ENCODE data around the gene PBX4.

DNA sequence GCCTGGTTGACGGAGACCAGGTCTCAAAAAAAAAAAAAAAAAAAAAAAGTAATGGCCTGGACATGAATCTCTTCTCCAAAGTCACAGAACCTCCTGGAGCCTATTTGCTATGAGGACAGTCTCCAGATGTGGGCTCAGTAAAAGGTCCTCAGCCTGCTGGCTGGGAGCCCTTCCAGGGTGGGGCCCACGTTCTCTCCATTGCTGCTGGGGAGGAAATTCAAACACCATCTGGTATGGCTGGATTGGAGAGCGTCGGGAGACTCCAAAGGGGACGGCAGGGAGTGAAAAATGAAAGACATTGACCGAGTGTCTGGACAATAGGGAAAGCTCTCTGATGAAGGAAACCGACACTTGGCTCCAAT, 1.3 kb upstream of the PBX4 start:
- no peak for TF ChIP-seq POLR2AphosphoS5 (IDR thresholded peaks at IDR 0.05; ENCODE audit: low read length)
- no peak for TF ChIP-seq TAF1 (IDR thresholded peaks at IDR 0.05; ENCODE audit: borderline replicate concordance, low read depth, low read length)
- TF ChIP-seq, protein P1, sequence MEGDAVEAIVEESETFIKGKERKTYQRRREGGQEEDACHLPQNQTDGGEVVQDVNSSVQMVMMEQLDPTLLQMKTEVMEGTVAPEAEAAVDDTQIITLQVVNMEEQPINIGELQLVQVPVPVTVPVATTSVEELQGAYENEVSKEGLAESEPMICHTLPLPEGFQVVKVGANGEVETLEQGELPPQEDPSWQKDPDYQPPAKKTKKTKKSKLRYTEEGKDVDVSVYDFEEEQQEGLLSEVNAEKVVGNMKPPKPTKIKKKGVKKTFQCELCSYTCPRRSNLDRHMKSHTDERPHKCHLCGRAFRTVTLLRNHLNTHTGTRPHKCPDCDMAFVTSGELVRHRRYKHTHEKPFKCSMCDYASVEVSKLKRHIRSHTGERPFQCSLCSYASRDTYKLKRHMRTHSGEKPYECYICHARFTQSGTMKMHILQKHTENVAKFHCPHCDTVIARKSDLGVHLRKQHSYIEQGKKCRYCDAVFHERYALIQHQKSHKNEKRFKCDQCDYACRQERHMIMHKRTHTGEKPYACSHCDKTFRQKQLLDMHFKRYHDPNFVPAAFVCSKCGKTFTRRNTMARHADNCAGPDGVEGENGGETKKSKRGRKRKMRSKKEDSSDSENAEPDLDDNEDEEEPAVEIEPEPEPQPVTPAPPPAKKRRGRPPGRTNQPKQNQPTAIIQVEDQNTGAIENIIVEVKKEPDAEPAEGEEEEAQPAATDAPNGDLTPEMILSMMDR (IDR thresholded peaks at IDR 0.05 in 2 of 3, conservative IDR thresholded peaks at IDR 0.05 in 1 of 3; ENCODE audit: control insufficient read depth in 2 of 3, extremely low read depth in 1 of 3, insufficient read depth in 1 of 3, low read depth in 3 of 3, low read length in 3 of 3): no peak
- no peak for TF ChIP-seq POLR2A (IDR thresholded peaks at IDR 0.05; ENCODE audit: low read depth, low read length)
- TF ChIP-seq YY1 (IDR thresholded peaks at IDR 0.05; ENCODE audit: low read depth, low read length): no peak
- no peak for TF ChIP-seq SP1 (IDR thresholded peaks at IDR 0.05; ENCODE audit: low read depth, low read length)
- TF ChIP-seq, protein P2, sequence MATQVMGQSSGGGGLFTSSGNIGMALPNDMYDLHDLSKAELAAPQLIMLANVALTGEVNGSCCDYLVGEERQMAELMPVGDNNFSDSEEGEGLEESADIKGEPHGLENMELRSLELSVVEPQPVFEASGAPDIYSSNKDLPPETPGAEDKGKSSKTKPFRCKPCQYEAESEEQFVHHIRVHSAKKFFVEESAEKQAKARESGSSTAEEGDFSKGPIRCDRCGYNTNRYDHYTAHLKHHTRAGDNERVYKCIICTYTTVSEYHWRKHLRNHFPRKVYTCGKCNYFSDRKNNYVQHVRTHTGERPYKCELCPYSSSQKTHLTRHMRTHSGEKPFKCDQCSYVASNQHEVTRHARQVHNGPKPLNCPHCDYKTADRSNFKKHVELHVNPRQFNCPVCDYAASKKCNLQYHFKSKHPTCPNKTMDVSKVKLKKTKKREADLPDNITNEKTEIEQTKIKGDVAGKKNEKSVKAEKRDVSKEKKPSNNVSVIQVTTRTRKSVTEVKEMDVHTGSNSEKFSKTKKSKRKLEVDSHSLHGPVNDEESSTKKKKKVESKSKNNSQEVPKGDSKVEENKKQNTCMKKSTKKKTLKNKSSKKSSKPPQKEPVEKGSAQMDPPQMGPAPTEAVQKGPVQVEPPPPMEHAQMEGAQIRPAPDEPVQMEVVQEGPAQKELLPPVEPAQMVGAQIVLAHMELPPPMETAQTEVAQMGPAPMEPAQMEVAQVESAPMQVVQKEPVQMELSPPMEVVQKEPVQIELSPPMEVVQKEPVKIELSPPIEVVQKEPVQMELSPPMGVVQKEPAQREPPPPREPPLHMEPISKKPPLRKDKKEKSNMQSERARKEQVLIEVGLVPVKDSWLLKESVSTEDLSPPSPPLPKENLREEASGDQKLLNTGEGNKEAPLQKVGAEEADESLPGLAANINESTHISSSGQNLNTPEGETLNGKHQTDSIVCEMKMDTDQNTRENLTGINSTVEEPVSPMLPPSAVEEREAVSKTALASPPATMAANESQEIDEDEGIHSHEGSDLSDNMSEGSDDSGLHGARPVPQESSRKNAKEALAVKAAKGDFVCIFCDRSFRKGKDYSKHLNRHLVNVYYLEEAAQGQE (IDR thresholded peaks at IDR 0.05; ENCODE audit: low read depth, low read length): no peak
- TF ChIP-seq, protein P3, sequence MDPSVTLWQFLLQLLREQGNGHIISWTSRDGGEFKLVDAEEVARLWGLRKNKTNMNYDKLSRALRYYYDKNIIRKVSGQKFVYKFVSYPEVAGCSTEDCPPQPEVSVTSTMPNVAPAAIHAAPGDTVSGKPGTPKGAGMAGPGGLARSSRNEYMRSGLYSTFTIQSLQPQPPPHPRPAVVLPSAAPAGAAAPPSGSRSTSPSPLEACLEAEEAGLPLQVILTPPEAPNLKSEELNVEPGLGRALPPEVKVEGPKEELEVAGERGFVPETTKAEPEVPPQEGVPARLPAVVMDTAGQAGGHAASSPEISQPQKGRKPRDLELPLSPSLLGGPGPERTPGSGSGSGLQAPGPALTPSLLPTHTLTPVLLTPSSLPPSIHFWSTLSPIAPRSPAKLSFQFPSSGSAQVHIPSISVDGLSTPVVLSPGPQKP (IDR thresholded peaks at IDR 0.05; ENCODE audit: low read depth, low read length): no peak
- TF ChIP-seq, protein P4, sequence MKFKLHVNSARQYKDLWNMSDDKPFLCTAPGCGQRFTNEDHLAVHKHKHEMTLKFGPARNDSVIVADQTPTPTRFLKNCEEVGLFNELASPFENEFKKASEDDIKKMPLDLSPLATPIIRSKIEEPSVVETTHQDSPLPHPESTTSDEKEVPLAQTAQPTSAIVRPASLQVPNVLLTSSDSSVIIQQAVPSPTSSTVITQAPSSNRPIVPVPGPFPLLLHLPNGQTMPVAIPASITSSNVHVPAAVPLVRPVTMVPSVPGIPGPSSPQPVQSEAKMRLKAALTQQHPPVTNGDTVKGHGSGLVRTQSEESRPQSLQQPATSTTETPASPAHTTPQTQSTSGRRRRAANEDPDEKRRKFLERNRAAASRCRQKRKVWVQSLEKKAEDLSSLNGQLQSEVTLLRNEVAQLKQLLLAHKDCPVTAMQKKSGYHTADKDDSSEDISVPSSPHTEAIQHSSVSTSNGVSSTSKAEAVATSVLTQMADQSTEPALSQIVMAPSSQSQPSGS (IDR thresholded peaks at IDR 0.05; ENCODE audit: low read length): no peak
- no peak for TF ChIP-seq ZNF24 (IDR thresholded peaks at IDR 0.05)
- TF ChIP-seq SMC3 (IDR thresholded peaks at IDR 0.05; ENCODE audit: borderline replicate concordance, low read length): no peak
- TF ChIP-seq, protein P5, sequence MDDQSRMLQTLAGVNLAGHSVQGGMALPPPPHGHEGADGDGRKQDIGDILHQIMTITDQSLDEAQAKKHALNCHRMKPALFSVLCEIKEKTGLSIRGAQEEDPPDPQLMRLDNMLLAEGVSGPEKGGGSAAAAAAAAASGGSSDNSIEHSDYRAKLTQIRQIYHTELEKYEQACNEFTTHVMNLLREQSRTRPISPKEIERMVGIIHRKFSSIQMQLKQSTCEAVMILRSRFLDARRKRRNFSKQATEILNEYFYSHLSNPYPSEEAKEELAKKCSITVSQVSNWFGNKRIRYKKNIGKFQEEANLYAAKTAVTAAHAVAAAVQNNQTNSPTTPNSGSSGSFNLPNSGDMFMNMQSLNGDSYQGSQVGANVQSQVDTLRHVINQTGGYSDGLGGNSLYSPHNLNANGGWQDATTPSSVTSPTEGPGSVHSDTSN (IDR thresholded peaks at IDR 0.05; ENCODE audit: insufficient replicate concordance, low read depth, low read length): no peak
- TF ChIP-seq FOXM1 (IDR thresholded peaks at IDR 0.05; ENCODE audit: low read depth, low read length): no peak
